ENCODE measurements around the gene ZNF490. TPM values are rescaled to one million over a fixed set of nuclear protein-coding genes. Genes with fewer than 3 reads are reported as not detected.
"Not testable (repeated sequence)": the region's sequence is repeated elsewhere in the genome, so short reads cannot be mapped to it uniquely, and the experiment has no call there.

Gene ZNF490
- 1 to 10 TPM; 7.7 to 9.2 TPM for total RNA-seq

DNA sequence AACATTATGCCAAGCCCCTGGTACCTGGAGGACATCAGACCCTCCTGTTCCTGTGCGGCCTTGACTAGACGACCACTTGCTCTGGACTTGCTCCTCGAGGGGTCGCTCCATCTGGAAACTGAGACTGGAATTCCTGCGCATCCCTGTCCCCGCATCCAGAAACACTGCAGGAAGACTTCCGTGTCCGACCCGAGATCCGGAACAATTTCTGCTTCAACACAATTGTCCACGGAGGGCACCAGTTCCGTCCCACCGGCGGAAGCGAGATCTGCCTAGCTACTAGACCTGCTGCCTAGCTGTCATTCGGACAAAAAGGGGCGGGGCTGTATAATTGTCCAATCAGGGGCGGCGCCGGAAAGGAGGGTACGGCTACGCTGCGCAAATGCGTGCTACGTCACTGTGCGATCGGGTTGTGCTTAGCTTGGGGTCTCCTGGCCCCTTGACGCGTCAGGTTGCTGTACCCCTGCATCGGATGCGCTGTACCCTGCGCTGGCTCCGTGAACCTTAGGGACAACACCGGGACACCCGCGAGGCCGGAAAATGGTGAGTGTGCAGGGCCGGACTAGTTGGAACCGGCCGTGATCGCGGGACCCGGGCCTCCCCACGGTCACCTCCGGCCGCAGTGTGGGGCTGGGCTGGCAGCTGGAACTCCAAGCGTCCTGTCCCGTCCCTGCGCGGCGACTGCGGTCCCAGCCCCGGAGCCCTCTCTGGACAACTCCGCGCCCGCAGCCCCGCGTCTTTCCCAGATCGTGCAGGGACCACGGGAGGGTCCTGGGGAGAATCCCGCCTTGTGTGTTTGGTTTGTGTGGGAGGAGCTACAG lies at the start of gene ZNF490, which contains the start of gene ZNF791:
TSS of gene ZNF490 (minus strand) at position 274 of the 821 bp plus-strand sequence. CDS start at position 141, 133 bp downstream.
TSS of gene ZNF791 (plus strand) at position 381 of the 821 bp plus-strand sequence. CDS start at position 541, 160 bp downstream.
- H3K4me3 Mint-ChIP-seq: peak within 1 kb of the TSS; percentile 99
- no peaks in the 10 kb centered on the region for H3K27me3 Mint-ChIP-seq
- DNase-seq: peak; percentile 96
- peaks cover 27% of the 10 kb centered on the region for H3K4me1 Mint-ChIP-seq
- H3K36me3 Mint-ChIP-seq: peaks cover 23% of the 10 kb centered on the region
- no peaks in the 10 kb centered on the region for H3K9me3 Mint-ChIP-seq
- peak within 1 kb of the TSS; percentile 97 for H3K27ac Mint-ChIP-seq

DNA sequence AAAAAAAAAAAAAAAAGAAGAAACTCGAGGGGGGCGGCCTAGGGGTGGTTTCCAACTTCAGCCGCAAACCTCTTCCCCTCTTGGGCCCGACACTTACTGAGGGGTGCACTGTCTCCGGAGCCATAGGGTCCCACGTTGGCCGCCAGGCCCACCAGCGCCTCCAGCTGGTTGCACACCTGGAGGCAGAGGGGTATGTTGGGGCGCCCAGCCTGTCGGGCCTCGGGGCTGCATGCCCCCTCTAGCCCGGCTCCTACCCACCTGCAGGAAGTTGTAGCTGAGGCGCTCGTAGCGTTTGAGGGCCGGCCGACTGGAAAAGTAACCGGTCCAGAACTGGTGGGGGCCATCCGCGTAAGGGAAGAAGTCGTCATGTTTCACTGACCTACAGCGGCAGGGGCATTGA lies 47.4 kb upstream of the ZNF490 start:
- Mint-ChIP-seq H3K9me3 (no peaks in the 10 kb centered on the region), H3K36me3 (peaks cover 39% of the 10 kb centered on the region), H3K27ac (no peak overlapping the region), H3K4me3 (no peak overlapping the region), H3K27me3 (no peaks in the 10 kb centered on the region), H3K4me1 (no peaks in the 10 kb centered on the region)
- DNase-seq: no peak

DNA sequence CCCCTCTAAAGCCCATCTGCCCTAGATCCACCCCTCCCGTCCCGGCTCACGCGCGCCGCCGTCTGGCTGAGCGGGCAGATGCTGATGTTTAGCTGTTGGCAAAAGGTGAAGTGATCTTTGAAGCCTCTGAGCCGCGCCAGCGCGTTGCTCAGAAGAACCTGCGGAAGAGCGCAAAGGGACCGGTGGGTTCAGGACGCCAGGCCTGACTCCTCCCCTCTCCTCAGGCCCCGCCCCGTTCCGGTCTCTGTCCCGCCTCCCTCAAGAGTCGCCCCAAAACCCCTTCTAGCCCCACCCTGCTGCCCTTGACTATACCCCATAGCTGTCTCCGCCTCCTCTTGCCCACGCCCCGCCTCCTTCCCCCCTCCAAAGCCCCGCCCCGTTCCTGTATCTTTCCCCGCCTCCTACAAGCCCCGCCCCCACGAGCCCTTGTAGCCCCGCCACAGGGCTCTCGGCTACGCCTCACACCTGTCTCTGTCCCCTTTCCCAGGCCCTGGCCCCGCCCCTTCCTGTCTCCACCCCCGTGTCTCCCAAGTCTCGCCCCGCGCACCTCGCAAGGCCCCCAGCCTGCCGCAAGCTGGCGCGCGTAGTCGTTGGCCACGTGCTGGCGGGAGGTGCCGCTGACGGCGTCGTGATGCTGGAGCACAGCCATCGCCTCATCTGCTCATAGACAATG lies 46.4 kb upstream of the ZNF490 start:
- Mint-ChIP-seq H3K4me1 (no peaks in the 10 kb centered on the region), H3K27ac (no peak overlapping the region), H3K9me3 (no peaks in the 10 kb centered on the region), H3K4me3 (no peak overlapping the region), H3K27me3 (no peaks in the 10 kb centered on the region), H3K36me3 (peaks cover 40% of the 10 kb centered on the region)
- peak; percentile 32 for DNase-seq

DNA sequence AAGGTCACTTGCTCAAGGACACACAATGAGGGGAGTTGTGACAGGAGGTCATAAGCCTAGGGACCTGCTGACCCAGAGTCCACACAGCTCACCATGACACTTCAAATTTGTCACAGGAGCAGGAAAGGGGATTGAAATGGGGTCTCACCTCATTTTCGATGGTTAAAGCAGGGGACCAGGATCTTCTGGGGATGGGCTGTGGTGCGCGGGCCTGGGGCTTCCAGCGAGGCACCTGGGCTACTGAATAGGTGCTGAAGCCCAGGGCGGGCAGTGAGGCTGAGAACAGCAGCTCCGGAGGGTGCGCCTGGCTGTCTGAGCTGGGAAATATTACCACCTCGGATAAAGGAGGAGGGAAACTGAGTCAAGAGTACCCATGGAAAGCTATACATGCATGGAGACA lies 44.9 kb upstream of the ZNF490 start:
- no peaks in the 10 kb centered on the region for H3K27me3 Mint-ChIP-seq
- no peaks in the 10 kb centered on the region for H3K9me3 Mint-ChIP-seq
- H3K4me1 Mint-ChIP-seq: no peaks in the 10 kb centered on the region
- H3K4me3 Mint-ChIP-seq: no peak overlapping the region
- H3K27ac Mint-ChIP-seq: no peak overlapping the region
- peaks cover 48% of the 10 kb centered on the region for H3K36me3 Mint-ChIP-seq
- no peak for DNase-seq

DNA sequence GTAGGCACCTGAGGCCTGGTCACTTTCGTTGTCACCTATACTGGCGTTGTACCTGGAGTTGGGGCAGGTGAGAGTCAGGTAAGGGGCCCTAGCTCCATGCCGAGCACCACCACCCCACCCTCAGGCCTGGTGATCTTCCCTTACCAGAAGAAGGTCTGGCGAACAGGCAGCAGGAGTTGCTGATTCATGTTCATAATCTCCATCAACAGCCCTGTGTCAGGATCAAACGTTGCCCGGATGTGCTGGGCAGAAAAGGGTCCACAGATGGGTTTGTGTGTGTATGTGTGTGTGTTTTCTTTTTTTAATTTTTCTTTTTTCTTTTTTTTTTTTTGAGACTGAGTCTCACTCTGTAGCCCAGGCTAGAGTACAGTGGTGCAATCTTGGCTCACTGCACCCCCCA lies 41.6 kb upstream of the ZNF490 start:
- Mint-ChIP-seq H3K27ac (no peak overlapping the region), H3K9me3 (no peaks in the 10 kb centered on the region), H3K4me1 (peaks cover 2% of the 10 kb centered on the region), H3K4me3 (no peak overlapping the region), H3K27me3 (no peaks in the 10 kb centered on the region), H3K36me3 (peaks cover 57% of the 10 kb centered on the region)
- DNase-seq: no peak

DNA sequence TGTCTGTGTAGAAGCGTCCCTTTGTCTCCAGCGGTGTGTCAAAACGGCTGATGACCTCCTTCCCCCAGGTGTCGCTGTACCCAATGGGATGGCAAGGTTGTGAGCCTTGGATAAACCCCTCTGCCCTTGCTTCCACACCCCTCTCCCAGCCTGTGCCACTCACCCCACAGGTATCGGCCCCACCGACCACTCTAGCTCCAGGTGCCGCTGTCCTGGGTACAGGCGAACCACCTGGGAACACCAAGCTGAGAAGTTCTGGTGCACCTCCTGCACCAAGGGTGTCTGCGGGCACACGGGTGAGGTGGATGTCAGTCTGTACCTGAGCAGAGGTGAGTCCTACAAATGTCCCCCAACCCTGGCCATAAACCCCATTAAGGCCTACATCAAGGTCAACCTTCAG lies 39.3 kb upstream of the ZNF490 start:
- H3K36me3 Mint-ChIP-seq: peaks cover 37% of the 10 kb centered on the region
- no peak for DNase-seq
- H3K9me3 Mint-ChIP-seq: no peaks in the 10 kb centered on the region
- peaks cover 2% of the 10 kb centered on the region for H3K4me1 Mint-ChIP-seq
- no peak overlapping the region for H3K27ac Mint-ChIP-seq
- no peaks in the 10 kb centered on the region for H3K27me3 Mint-ChIP-seq
- no peak overlapping the region for H3K4me3 Mint-ChIP-seq

DNA sequence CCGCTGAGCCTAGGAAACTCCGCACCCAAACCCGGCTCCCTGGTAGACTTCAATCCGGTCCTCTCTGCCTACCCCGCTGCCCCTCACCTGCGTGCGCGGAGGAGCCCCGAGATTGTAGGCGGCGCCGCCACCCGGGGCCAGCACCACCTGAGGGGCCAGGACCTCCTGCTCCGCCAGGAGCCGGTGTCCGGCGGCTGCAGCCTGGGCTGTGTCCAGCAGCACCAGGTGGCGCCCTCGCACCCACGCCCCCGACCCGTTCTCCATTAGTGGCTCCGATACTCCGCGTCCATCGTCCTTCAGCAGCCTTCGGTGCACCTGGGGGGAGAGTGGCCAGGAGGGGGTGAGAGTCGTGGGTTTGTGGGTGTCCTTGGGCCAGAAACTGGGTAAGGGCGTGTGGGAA lies 37.5 kb upstream of the ZNF490 start:
- Mint-ChIP-seq H3K4me1 (peaks cover 2% of the 10 kb centered on the region), H3K27ac (no peak overlapping the region), H3K27me3 (no peaks in the 10 kb centered on the region), H3K9me3 (no peaks in the 10 kb centered on the region), H3K4me3 (no peak overlapping the region), H3K36me3 (peaks cover 33% of the 10 kb centered on the region)
- no peak for DNase-seq

DNA sequence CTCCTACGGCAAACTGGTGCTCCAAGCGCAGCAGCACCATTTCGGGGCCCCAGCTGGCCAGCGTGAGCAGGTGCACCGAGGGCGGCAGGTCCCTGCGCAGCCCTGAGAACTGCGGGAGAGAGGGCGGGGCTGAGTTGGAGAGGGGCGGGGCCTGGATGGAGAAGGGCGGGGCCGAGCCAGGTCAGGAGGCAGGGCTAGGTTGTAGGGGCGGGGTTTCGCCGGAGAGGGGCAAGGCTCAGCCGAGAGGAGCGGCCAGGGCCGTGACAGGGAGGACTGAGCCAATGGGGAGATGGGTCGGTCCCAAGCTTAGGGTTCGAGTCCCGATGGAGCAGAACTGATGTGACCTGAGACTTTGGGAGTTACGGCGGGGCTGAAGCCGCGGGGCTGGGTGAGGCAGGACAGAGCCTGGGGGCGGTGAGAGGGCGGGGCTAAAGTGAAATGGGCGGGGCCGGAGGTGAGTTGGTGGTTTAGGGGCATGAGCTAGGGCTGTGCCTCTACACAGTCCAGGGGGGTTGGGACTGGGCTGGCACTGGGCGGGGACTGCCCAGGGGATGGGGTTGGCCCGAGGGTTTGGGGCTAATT lies 37.0 kb upstream of the ZNF490 start:
- peak; percentile 57 for DNase-seq
- H3K4me1 Mint-ChIP-seq: peaks cover 2% of the 10 kb centered on the region

DNA sequence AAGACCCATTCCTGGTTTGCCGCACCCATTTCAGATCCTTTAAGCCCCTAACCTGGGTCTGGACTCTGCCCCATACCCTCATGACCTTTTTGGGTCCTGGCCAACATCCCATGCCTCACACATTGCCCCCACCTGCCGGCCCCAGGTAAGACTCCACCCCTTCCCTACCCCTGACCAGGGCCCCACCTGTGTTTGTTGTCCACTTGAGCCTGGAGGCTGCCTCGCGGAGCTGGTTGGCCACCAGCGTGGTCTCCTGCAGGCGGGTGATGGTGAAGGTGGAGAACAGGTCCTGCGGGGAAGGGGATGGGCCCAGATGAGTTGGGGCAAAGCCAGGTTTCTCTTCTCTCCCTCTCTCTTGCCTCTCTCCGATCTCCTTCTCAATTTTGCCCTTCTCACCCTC lies 36.4 kb upstream of the ZNF490 start:
- Mint-ChIP-seq H3K9me3 (no peaks in the 10 kb centered on the region), H3K4me1 (peaks cover 2% of the 10 kb centered on the region), H3K27ac (no peak overlapping the region), H3K36me3 (peaks cover 30% of the 10 kb centered on the region), H3K4me3 (no peak overlapping the region), H3K27me3 (no peaks in the 10 kb centered on the region)
- DNase-seq: no peak

More for the DNA sequence above, 37.0 kb upstream of the ZNF490 start:
- Mint-ChIP-seq H3K36me3 (peaks cover 33% of the 10 kb centered on the region), H3K27ac (no peak overlapping the region), H3K27me3 (no peaks in the 10 kb centered on the region), H3K4me3 (no peak overlapping the region), H3K9me3 (no peaks in the 10 kb centered on the region)

DNA sequence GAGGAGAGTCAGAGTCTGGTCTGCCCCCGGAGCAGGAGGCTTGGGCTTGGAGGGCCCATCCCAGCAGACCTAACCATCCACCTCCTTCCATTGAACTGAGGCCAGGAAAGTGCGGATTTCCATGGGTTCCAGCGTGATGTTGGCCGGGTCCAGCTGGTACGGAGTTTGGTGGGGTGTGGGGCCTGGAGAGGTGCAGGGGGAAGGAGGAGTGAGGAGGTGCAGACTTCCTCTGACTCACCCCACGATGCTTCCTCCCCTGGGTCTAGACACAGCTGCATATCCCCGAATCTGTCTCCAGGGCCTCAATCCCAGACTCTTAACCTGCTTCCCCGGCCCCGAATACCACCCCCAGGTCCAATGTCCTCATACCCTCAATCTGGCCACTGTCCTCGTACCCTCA lies 35.9 kb upstream of the ZNF490 start:
- Mint-ChIP-seq H3K9me3 (no peaks in the 10 kb centered on the region), H3K4me3 (no peak overlapping the region), H3K27ac (no peak overlapping the region), H3K36me3 (peaks cover 26% of the 10 kb centered on the region), H3K27me3 (no peaks in the 10 kb centered on the region), H3K4me1 (peaks cover 2% of the 10 kb centered on the region)
- DNase-seq: no peak

DNA sequence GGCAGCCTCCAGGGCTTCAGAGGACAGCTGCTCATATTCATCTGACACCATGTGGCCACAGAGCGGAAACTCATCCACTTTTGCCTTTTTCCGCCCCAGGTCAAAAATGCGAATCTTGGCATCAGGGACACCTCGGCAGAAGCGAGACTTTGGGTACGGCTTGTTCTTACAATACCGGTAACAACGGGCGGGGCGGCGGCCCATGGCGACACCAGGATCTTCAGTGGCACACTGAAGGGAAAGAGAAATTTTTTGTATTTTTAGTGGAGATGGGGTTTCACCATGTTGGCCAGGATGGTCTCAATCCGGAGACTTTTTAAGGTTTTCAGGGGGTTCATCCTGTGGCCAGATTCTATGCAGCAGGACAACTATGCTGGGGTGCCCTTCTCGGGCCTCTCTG lies 33.1 kb upstream of the ZNF490 start:
- Mint-ChIP-seq H3K27ac (peak overlapping the region; percentile 45), H3K36me3 (peaks cover 21% of the 10 kb centered on the region), H3K4me1 (peaks cover 11% of the 10 kb centered on the region)
- H3K4me3 Mint-ChIP-seq, H3K27me3 Mint-ChIP-seq, H3K9me3 Mint-ChIP-seq, DNase-seq: not testable (repeated sequence)

DNA sequence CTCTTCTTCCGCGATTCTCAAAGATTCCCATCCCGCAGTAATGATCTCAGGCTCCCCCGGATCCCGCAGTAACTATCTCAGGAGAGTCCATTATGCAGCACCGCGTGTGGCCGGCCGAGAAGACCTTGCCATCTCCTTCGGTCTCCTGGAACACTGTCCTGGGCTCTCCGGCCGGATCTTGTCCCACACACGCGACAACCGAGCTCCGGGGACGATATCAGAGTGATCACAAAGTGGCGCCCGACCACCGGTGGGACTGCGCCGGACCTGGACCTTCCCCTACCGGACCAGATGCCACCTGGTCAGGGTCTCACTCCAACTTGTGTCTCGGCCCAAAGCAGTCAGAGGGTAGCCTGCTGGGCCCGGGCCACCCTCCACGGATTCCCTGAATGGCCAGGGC lies 31.9 kb upstream of the ZNF490 start:
- peaks cover 15% of the 10 kb centered on the region for H3K36me3 Mint-ChIP-seq
- no peak overlapping the region for H3K4me3 Mint-ChIP-seq
- peaks cover 8% of the 10 kb centered on the region for H3K4me1 Mint-ChIP-seq
- no peaks in the 10 kb centered on the region for H3K9me3 Mint-ChIP-seq
- H3K27ac Mint-ChIP-seq: no peak overlapping the region
- no peak for DNase-seq
- H3K27me3 Mint-ChIP-seq: no peaks in the 10 kb centered on the region

DNA sequence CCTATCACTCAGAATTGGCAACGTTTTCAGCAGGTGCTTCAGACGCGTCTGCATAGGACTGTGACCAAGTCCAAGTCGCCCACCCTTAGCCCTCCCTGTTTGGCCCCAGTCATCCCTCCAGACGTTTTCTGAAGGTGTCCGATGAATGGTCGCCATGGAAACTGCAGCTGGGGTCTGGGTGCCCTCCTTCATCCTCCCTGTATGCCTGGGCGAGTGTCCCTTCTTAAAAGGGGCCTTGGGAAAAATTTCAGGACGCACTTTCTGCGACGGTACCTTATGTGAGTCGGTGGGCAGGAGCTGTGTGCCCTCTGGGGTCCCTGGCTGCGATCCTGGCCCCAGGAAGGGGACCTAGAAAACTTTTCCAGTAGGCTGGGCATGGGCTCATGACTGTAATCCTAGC lies 30.8 kb upstream of the ZNF490 start:
- Mint-ChIP-seq H3K27ac (no peak overlapping the region), H3K9me3 (no peaks in the 10 kb centered on the region), H3K36me3 (peaks cover 16% of the 10 kb centered on the region), H3K27me3 (no peaks in the 10 kb centered on the region), H3K4me1 (peaks cover 13% of the 10 kb centered on the region), H3K4me3 (no peak overlapping the region)
- DNase-seq: no peak

DNA sequence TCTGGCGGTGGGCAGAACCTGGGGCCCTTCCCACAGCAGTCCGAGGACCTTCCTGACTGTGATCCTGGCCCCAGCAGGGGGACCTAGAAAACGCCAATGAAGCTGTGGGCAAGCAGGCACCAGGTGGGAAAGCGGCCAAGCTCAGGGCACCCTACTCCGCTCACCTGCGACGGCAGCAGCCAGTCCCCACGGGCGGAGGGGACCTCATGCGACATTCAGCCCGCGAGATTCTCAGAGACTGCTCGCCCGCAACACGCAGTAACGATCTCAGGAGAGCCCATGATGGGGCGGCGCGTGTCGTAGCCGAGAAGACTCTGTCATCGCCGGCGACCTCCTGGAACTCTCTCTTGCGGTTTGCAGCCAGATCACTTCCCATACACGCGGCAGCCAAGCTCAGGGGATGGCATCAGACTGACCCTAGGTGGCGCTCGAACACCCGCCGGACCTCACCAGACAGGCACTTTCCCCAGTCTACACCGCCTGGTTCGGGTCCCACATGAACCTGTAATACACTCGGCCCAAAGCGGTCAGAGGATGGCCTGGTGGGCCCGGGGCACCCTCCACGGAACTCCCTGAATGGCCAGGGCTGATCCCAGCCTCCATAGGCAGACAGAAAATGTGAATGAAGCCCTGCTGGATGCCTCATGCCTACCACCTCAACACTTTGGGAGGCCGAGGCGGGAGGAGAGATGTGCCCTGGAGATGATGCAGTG lies 29.4 kb upstream of the ZNF490 start:
- H3K27ac Mint-ChIP-seq: peak overlapping the region; percentile 90
- H3K4me1 Mint-ChIP-seq: peaks cover 16% of the 10 kb centered on the region
- peak; percentile 90 for DNase-seq
- H3K9me3 Mint-ChIP-seq: no peaks in the 10 kb centered on the region
- peaks cover 19% of the 10 kb centered on the region for H3K36me3 Mint-ChIP-seq
- no peaks in the 10 kb centered on the region for H3K27me3 Mint-ChIP-seq
- H3K4me3 Mint-ChIP-seq: peak overlapping the region; percentile 76

Measured in activated naive CD8-positive, alpha-beta T cell treated with anti-CD3 and anti-CD28 coated beads for 36 hours (primary cell).